Kidney epithelial cell (primary cell): ENCODE results near the gene DDX5. TPM values are rescaled to one million over a fixed set of nuclear protein-coding genes. Genes with fewer than 3 reads are reported as not detected.

Experiments used
- DNase-seq: peaks from one replicate; pipeline ENCODE4 v3.0.0-alpha.2; 2010; ENCODE audit warnings: low read depth
- H3K27me3 ChIP-seq: 2 replicates; pipeline ENCODE4 v1.6.0; 2011; ENCODE audit warnings: low read length; ENCODE audit not compliant: control insufficient read depth, insufficient read depth
- H3K36me3 ChIP-seq: 2 replicates; pipeline ENCODE4 v1.5.1; 2011; ENCODE audit warnings: low read length; ENCODE audit not compliant: control insufficient read depth, insufficient read depth
- H3K4me3 ChIP-seq: 2 replicates; pipeline ENCODE4 v1.5.1; 2011; ENCODE audit warnings: low read depth, mild to moderate bottlenecking, control low read depth, low read length
- total RNA-seq: library from RNA; depleted of rRNA; stranded (reverse); fragments of >200 nt; gene quantifications from 2 replicates; pipeline ENCODE4 v1.2.3, GENCODE V29; 2015
- TF ChIP-seq, protein P1 (sequence below): IDR thresholded peaks from 2 replicates; pipeline ENCODE4 v1.5.1; 2011; ENCODE audit warnings: mild to moderate bottlenecking, moderate library complexity, low read length, control low read depth, inconsistent platforms; ENCODE audit not compliant: insufficient read depth, poor library complexity, severe bottlenecking

Gene DDX5
- total RNA-seq, 1 donor from 2014 or later, result 1,044 TPM

DNA sequence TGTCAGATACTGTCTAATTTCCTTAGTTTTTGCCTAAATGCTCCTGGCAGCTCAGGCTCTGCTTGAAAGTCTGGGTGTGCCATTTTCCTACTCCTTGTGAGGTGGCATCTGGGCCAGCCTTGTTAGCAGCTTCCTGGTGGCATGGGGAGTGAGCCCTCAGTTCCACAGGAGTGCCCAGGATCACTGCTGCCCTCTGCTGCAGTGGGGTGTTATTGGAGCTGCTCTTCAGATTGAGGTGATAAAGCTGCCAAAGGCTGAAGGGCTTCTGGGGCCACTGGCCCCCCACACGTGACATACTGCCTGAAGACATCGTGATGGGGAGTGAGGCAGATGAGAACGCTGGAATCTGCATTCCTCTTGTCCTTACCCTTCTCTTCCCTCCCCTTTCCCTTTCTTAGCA, 28.1 kb upstream of the DDX5 start:
- TF ChIP-seq, protein P1, sequence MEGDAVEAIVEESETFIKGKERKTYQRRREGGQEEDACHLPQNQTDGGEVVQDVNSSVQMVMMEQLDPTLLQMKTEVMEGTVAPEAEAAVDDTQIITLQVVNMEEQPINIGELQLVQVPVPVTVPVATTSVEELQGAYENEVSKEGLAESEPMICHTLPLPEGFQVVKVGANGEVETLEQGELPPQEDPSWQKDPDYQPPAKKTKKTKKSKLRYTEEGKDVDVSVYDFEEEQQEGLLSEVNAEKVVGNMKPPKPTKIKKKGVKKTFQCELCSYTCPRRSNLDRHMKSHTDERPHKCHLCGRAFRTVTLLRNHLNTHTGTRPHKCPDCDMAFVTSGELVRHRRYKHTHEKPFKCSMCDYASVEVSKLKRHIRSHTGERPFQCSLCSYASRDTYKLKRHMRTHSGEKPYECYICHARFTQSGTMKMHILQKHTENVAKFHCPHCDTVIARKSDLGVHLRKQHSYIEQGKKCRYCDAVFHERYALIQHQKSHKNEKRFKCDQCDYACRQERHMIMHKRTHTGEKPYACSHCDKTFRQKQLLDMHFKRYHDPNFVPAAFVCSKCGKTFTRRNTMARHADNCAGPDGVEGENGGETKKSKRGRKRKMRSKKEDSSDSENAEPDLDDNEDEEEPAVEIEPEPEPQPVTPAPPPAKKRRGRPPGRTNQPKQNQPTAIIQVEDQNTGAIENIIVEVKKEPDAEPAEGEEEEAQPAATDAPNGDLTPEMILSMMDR, result peak; percentile 7
- no peak for DNase-seq
- Histone ChIP-seq H3K4me3 (no peak overlapping the region), H3K36me3 (peaks cover 2% of the 10 kb centered on the region), H3K27me3 (no peaks in the 10 kb centered on the region)

DNA sequence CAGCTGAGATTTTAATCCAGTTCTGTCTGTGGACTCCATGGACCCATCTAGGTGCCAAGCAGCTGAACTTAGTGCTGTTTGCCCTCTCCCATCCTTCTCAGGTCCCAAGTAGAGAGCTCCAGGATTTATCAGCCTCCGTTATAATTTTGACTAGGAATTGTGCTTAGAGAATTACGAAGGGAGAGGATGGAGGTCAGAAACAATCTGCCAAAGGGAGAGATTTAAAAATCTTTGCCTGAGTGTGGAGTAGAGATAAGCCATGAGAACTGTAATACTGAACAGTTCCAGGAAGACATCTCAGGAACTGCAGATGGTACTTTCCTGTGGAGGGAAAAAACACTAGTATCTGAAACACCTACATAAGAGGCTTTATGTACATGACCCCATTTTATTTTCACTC, 27.7 kb upstream of the DDX5 start:
- H3K4me3 ChIP-seq, result no peak overlapping the region
- H3K36me3 ChIP-seq, result peaks cover 3% of the 10 kb centered on the region
- TF ChIP-seq, protein P1, result no peak
- H3K27me3 ChIP-seq, result no peaks in the 10 kb centered on the region
- no peak for DNase-seq

DNA sequence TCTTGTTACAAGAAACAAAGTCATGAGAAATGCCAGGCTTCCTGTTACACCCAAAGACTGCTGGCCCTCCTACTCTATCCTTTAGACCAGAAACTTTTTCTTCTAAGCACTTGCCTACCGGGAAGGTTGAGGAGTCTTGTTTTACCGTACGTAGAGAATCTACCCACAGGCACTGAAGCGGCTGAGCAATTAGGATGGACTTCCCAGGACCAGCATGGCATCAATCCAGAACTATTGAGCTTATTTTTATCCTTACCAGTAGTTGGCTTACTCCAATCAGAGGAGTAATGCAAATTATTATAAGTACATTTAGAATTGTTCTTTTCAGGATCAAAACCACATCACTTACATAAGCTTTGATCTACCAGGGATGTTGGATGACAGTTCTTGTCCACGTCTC, 26.3 kb upstream of the DDX5 start:
- H3K27me3 ChIP-seq, result no peaks in the 10 kb centered on the region
- TF ChIP-seq, protein P1, result no peak
- no peak overlapping the region for H3K4me3 ChIP-seq
- peaks cover 3% of the 10 kb centered on the region for H3K36me3 ChIP-seq
- no peak for DNase-seq

DNA sequence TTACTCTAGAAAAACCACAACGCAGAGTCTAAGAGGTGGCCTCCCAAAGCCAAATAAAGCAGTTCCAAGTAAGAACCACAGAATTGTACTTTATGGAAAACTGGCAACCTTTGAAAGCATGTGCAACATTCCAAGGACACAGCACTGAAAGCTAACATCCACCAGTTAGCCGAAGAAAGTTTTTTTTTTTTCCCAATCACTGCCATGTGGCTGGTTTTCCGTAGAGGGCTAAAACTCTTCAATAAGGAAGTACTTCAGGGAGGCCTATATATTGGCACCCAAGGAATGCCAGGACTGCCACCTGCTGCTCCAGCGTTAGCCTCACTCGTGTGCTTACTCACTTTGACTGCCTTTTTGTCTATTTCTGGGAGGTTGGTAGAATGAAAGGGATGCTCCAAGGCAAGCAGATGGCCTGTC, 25.9 kb upstream of the DDX5 start:
- DNase-seq, result no peak
- TF ChIP-seq, protein P1, result no peak
- Histone ChIP-seq H3K4me3 (no peak overlapping the region), H3K36me3 (peaks cover 3% of the 10 kb centered on the region), H3K27me3 (no peaks in the 10 kb centered on the region)

DNA sequence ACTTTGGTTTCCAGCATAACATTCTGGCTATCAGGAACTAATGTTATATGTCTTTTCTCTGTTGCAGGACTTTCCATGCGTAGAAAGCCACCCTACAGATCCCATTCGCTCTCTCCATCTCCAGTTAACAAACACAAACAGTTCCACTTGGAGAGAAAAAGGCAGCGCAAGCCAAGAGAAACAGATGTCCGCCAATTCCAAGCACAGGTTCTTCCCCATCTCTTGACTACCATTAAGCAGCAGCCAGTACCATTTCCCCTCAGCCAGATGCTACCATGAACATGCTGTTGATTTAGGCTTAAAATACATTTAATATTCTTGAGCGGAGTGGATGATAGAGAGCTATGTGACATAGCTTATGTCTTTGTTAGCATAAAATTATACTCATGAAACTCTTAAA, 23.1 kb upstream of the DDX5 start:
- H3K36me3 ChIP-seq, result peaks cover 2% of the 10 kb centered on the region
- TF ChIP-seq, protein P1, result no peak
- DNase-seq, result no peak
- H3K27me3 ChIP-seq, result no peaks in the 10 kb centered on the region
- no peak overlapping the region for H3K4me3 ChIP-seq

DNA sequence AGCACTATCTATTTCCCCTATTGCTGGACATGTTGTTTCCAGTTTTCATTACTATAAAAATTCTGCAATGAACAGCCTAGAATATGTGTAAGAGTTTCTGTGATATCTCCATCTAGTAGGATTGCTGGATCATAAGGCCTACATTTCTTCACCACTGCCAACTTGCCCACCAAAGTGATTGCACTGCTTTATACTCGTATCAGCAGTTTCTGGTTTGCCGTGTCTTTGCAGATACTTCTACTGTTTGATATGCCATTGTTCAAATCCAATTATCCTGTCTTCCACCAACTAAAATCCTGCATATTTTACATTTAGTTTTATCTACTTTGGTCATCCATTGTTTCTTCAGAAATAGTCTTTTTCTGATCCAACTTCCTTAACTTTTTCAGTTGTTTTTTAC, 21.8 kb upstream of the DDX5 start:
- TF ChIP-seq, protein P1, result no peak
- H3K27me3 ChIP-seq, result no peaks in the 10 kb centered on the region
- H3K4me3 ChIP-seq, result no peak overlapping the region
- H3K36me3 ChIP-seq, result peaks cover 2% of the 10 kb centered on the region
- no peak for DNase-seq
